ENCODE measurements around the gene NCKIPSD.

DNA sequence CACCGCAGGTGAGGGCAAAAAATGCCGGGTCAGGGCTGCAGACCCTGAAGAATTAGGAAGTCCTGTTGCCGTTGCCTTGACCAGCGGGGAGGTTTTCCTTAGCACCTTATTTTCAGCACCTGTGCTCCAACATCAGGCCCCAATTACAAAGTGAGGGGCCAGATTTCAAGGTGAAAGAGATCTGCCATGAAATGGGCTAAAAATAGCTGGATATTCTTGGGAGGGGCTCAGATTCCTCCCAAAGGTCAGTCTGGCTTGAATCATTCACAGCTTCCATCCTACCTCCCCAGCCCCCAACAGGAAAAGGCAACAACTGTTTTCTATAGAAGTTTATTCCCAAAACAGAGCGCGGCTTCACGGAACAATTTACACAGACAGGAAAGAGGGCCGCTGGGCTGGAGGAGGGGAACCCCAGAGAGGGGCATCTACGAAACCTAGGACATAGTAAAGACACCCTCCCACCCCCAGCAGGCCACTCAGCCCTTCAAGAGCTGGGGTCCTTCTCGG lies 49.5 kb downstream of the NCKIPSD start:
- TF ChIP-seq, protein P1, sequence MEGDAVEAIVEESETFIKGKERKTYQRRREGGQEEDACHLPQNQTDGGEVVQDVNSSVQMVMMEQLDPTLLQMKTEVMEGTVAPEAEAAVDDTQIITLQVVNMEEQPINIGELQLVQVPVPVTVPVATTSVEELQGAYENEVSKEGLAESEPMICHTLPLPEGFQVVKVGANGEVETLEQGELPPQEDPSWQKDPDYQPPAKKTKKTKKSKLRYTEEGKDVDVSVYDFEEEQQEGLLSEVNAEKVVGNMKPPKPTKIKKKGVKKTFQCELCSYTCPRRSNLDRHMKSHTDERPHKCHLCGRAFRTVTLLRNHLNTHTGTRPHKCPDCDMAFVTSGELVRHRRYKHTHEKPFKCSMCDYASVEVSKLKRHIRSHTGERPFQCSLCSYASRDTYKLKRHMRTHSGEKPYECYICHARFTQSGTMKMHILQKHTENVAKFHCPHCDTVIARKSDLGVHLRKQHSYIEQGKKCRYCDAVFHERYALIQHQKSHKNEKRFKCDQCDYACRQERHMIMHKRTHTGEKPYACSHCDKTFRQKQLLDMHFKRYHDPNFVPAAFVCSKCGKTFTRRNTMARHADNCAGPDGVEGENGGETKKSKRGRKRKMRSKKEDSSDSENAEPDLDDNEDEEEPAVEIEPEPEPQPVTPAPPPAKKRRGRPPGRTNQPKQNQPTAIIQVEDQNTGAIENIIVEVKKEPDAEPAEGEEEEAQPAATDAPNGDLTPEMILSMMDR (IDR thresholded peaks at IDR 0.05) = no peak
- no peak for TF ChIP-seq POLR2A (IDR thresholded peaks at IDR 0.05)
